HCT116 (cell line): ENCODE measurements around the gene RWDD4.

Experiments
- CTCF ChIP-seq, 3 experiments: fragments of 200-600 bp in 1 of 3; sonication (generic) in 1 of 3; IDR thresholded peaks in 2 of 3; conservative IDR thresholded peaks in 1 of 3; 2 replicates each; pipeline ENCODE4 v1.5.1; 2012 to 2017; ENCODE audit warnings: low read depth in 2 of 3, low read length in 2 of 3, antibody characterized with exemption in 1 of 3, borderline replicate concordance in 1 of 3, control low read depth in 1 of 3, mild to moderate bottlenecking in 1 of 3, mixed read lengths in 1 of 3, mixed run types in 1 of 3, moderate library complexity in 1 of 3; ENCODE audit not compliant: insufficient read depth in 1 of 3
- MAX ChIP-seq: IDR thresholded peaks from 2 replicates; pipeline ENCODE4 v1.6.1; 2012
- POLR2A ChIP-seq: IDR thresholded peaks from 2 replicates; pipeline ENCODE4 v1.7.0; 2011; ENCODE audit warnings: borderline replicate concordance; ENCODE audit not compliant: insufficient read depth, insufficient read length; ENCODE audit errors: extremely low read depth
- SIN3A ChIP-seq: IDR thresholded peaks from 2 replicates; pipeline ENCODE4 v1.6.1; 2012; ENCODE audit warnings: low read depth

- TF ChIP-seq POLR2A, result peak; percentile 37
- no peak for TF ChIP-seq CTCF (IDR thresholded peaks at IDR 0.05 in 2 of 3, conservative IDR thresholded peaks at IDR 0.05 in 1 of 3; ENCODE audit: borderline replicate concordance in 1 of 3, insufficient read depth in 1 of 3, low read depth in 2 of 3, low read length in 2 of 3)
- no peak for TF ChIP-seq SIN3A
- peak; percentile 33; the same call in 1 of the 2 replicates for TF ChIP-seq MAX
Observed at GRCh38 chr4:183659029-183659871, at the start of gene RWDD4, which contains the start of gene TRAPPC11.
